ENCODE measurements around the gene HBE1.

- TF ChIP-seq CTCF (IDR thresholded peaks at IDR 0.05) (no peak), POLR2A (IDR thresholded peaks at IDR 0.05) (no peak), POLR2AphosphoS5 (IDR thresholded peaks at IDR 0.05) (no peak), EP300 (IDR thresholded peaks at IDR 0.05) (no peak)
Measured at GRCh38 chr11:5241458-5241857, 28.3 kb downstream of the HBE1 start.

Measured in gastroesophageal sphincter (tissue), 3 donors.